Measurements from ENCODE around the gene FBXO46. TPM values are rescaled to one million over a fixed set of nuclear protein-coding genes. Genes with fewer than 3 reads are reported as not detected.

FBXO46 gene
- total and polyA plus RNA-seq, 2 of the 13 experiments (the other 11 are each of a cell fraction or from before 2014, with no cell fraction given): 6.2 to 6.4 TPM

DNA sequence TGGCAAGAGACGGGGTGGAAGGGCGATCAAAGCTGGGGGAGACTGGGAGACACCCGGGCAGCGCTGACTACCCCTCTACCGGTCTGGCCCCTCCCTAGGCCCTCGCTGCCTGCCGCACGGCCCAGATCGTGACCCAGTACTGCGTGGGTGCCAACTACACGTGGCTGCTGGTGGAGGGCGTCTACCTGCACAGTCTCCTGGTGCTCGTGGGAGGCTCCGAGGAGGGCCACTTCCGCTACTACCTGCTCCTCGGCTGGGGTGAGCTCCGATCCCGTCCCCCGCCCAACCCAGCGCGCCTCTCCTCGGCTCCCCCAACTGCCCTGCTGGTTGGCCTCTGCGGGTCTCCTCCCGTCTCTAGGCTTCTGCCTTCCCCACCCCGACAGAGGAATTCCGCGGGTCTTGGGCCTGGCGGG, 53.8 kb downstream of the FBXO46 start (continued):
- no peak for TF ChIP-seq PRDM10 (CRISPR knock-in tag; IDR thresholded peaks at IDR 0.05; ENCODE audit: low read depth)
- no peak for TF ChIP-seq ZNF614 (CRISPR knock-in tag; IDR thresholded peaks at IDR 0.05; ENCODE audit: borderline replicate concordance)
- TF ChIP-seq JUNB (CRISPR knock-in tag; IDR thresholded peaks at IDR 0.05; ENCODE audit: borderline replicate concordance): no peak
- TF ChIP-seq, protein P1, sequence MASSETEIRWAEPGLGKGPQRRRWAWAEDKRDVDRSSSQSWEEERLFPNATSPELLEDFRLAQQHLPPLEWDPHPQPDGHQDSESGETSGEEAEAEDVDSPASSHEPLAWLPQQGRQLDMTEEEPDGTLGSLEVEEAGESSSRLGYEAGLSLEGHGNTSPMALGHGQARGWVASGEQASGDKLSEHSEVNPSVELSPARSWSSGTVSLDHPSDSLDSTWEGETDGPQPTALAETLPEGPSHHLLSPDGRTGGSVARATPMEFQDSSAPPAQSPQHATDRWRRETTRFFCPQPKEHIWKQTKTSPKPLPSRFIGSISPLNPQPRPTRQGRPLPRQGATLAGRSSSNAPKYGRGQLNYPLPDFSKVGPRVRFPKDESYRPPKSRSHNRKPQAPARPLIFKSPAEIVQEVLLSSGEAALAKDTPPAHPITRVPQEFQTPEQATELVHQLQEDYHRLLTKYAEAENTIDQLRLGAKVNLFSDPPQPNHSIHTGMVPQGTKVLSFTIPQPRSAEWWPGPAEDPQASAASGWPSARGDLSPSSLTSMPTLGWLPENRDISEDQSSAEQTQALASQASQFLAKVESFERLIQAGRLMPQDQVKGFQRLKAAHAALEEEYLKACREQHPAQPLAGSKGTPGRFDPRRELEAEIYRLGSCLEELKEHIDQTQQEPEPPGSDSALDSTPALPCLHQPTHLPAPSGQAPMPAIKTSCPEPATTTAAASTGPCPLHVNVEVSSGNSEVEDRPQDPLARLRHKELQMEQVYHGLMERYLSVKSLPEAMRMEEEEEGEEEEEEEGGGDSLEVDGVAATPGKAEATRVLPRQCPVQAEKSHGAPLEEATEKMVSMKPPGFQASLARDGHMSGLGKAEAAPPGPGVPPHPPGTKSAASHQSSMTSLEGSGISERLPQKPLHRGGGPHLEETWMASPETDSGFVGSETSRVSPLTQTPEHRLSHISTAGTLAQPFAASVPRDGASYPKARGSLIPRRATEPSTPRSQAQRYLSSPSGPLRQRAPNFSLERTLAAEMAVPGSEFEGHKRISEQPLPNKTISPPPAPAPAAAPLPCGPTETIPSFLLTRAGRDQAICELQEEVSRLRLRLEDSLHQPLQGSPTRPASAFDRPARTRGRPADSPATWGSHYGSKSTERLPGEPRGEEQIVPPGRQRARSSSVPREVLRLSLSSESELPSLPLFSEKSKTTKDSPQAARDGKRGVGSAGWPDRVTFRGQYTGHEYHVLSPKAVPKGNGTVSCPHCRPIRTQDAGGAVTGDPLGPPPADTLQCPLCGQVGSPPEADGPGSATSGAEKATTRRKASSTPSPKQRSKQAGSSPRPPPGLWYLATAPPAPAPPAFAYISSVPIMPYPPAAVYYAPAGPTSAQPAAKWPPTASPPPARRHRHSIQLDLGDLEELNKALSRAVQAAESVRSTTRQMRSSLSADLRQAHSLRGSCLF (CRISPR knock-in tag; IDR thresholded peaks at IDR 0.05; ENCODE audit: borderline replicate concordance): no peak
- no peak for TF ChIP-seq ZNF792 (CRISPR knock-in tag; IDR thresholded peaks at IDR 0.05)
- no peak for TF ChIP-seq ZNF552 (CRISPR knock-in tag; IDR thresholded peaks at IDR 0.05; ENCODE audit: borderline replicate concordance)
- no peak for TF ChIP-seq KLF13 (CRISPR knock-in tag; IDR thresholded peaks at IDR 0.05)
- TF ChIP-seq PHF8 (CRISPR knock-in tag; IDR thresholded peaks at IDR 0.05): no peak
- no peak for TF ChIP-seq HDAC1 (CRISPR knock-in tag; IDR thresholded peaks at IDR 0.05)
- TF ChIP-seq TFAP4 (IDR thresholded peaks at IDR 0.05; ENCODE audit: borderline replicate concordance, low read depth): no peak
- TF ChIP-seq ZNF44 (CRISPR knock-in tag; IDR thresholded peaks at IDR 0.05): no peak
- no peak for TF ChIP-seq CBFB (CRISPR knock-in tag; IDR thresholded peaks at IDR 0.05)
- TF ChIP-seq GZF1 (CRISPR knock-in tag; IDR thresholded peaks at IDR 0.05): no peak
- TF ChIP-seq ZNF761 (CRISPR knock-in tag; conservative IDR thresholded peaks at IDR 0.05): no peak
- no peak for TF ChIP-seq ZNF333 (CRISPR knock-in tag; IDR thresholded peaks at IDR 0.05; ENCODE audit: borderline replicate concordance)
- TF ChIP-seq PRDM15 (CRISPR knock-in tag; IDR thresholded peaks at IDR 0.05): no peak
- TF ChIP-seq ATAD3A (CRISPR knock-in tag; IDR thresholded peaks at IDR 0.05): no peak
